HepG2 (cell line): ENCODE results near the gene YEATS2. TPM values are rescaled to one million over a fixed set of nuclear protein-coding genes. Genes with fewer than 3 reads are reported as not detected.

Source experiments
- ATAC-seq: fragments of 200-7000 bp; cut with Tn5 transposase; 3 replicates; pipeline ENCODE4 v1.9.1; 2020; ENCODE audit warnings: mild to moderate bottlenecking, moderate library complexity
- BruUV-seq: library from RNA; stranded (reverse); fragments of 400-500 nt; replicated peaks from 2 replicates; lab custom pipeline; 2021; lab: Mats Ljungman, UMichigan
- CTCF ChIA-PET: fragments of 300-600 bp; formaldehyde crosslinking; extraction: SDS; loops from one replicate; lab custom pipeline; 2021; ENCODE audit warnings: low total read pairs, inconsistent platforms, low intra/inter-chr PET ratio; lab: Yijun Ruan, JAX
- POLR2A ChIA-PET: fragments of 350-600 bp; sonication (Branson Sonifier 250); formaldehyde crosslinking; loops from one replicate; lab custom pipeline; 2020; ENCODE audit warnings: antibody characterized with exemption, inconsistent platforms; lab: Yijun Ruan, JAX
- DNase-seq: peaks from one replicate; pipeline ENCODE4 v3.0.0-alpha.2; 2015; ENCODE audit warnings: low spot score
- FAIRE-seq: peaks from 3 replicates; lab custom pipeline; 2011; peaks lifted over from hg19 to GRCh38; lab: Jason Lieb, UNC
- H2AFZ ChIP-seq: one replicate; pipeline ENCODE4 v1.6.1; 2011; ENCODE audit warnings: low read length, inconsistent platforms
- H3K27ac ChIP-seq: fragments of 300-600 bp; 3 replicates; pipeline ENCODE4 v1.8.0; 2011; ENCODE audit warnings: mixed run types, mild to moderate bottlenecking, mixed read lengths, low read length, inconsistent platforms; ENCODE audit not compliant: insufficient read depth; ENCODE audit errors: extremely low read length
- H3K27me3 ChIP-seq, 2 experiments: fragments of 200-600 bp in 1 of 2; 2 replicates in 1 of 2; 3 replicates in 1 of 2; pipeline versions ENCODE4 v1.6.0 to v1.8.0; 2011; ENCODE audit warnings: low read length in 2 of 2, mild to moderate bottlenecking in 2 of 2, moderate library complexity in 2 of 2, inconsistent platforms in 1 of 2; ENCODE audit not compliant: insufficient read depth in 2 of 2, control insufficient read depth in 1 of 2
- H3K36me3 ChIP-seq, 2 experiments: fragments of 200-600 bp in 1 of 2; replicated peaks in 1 of 2; 2 replicates in 1 of 2; 3 replicates in 1 of 2; pipeline versions ENCODE4 v1.5.1 to v1.8.0; 2011; ENCODE audit warnings: low read length in 2 of 2, inconsistent platforms in 1 of 2; ENCODE audit not compliant: insufficient read depth in 2 of 2, control insufficient read depth in 1 of 2
- H3K4me1 ChIP-seq: 2 replicates; pipeline ENCODE4 v1.5.1; 2012; ENCODE audit warnings: low read length, inconsistent platforms; ENCODE audit not compliant: insufficient read depth
- H3K4me2 ChIP-seq: 2 replicates; pipeline ENCODE4 v1.6.0; 2011; ENCODE audit warnings: low read depth, low read length, inconsistent platforms
- H3K4me3 ChIP-seq, 3 experiments: fragments of 200-600 bp in 1 of 3; sonication (generic), shearing (Covaris generic) in 1 of 3; replicated peaks in 1 of 3; 2 replicates each; pipeline ENCODE4 v1.5.1; 2011 to 2016; ENCODE audit warnings: low read length in 3 of 3, inconsistent platforms in 2 of 3, low read depth in 2 of 3, mild to moderate bottlenecking in 2 of 3, control low read depth in 1 of 3, mixed read lengths in 1 of 3; ENCODE audit not compliant: insufficient read depth in 1 of 3
- H3K79me2 ChIP-seq: one replicate; pipeline ENCODE4 v1.6.1; 2011; ENCODE audit warnings: low read length, inconsistent platforms; ENCODE audit not compliant: insufficient read depth
- H3K9ac ChIP-seq: 2 replicates; pipeline ENCODE4 v1.6.0; 2011; ENCODE audit warnings: mild to moderate bottlenecking, low read depth, low read length, inconsistent platforms; ENCODE audit not compliant: insufficient read depth
- H3K9me3 ChIP-seq: 2 replicates; pipeline ENCODE4 v1.5.1; 2012; ENCODE audit warnings: mild to moderate bottlenecking, low read length
- H4K20me1 ChIP-seq: 2 replicates; pipeline ENCODE4 v1.6.0; 2011; ENCODE audit warnings: inconsistent platforms, mild to moderate bottlenecking, low read length, moderate library complexity; ENCODE audit not compliant: insufficient read depth
- ATF1 ChIP-seq: IDR thresholded peaks from 2 replicates; pipeline ENCODE4 v1.6.1; 2016; ENCODE audit warnings: mild to moderate bottlenecking, control low read depth
- BCL6 ChIP-seq: IDR thresholded peaks from 2 replicates; pipeline ENCODE4 v1.6.1; 2016; ENCODE audit warnings: missing genetic modification reagents, missing compliant biosample characterization
- BRCA1 ChIP-seq: sonication (generic); formaldehyde crosslinking; IDR thresholded peaks from 2 replicates; pipeline ENCODE4 v1.4.0; 2020; ENCODE audit warnings: missing genetic modification reagents
- MAFK ChIP-seq, 2 experiments: IDR thresholded peaks in 1 of 2; conservative IDR thresholded peaks in 1 of 2; 2 replicates each; pipeline ENCODE4 v1.6.1; 2011; ENCODE audit warnings: improper control_type of control experiment in 2 of 2, low read length in 2 of 2
- ZBTB3 ChIP-seq: sonication (generic); formaldehyde crosslinking; IDR thresholded peaks from 2 replicates; pipeline ENCODE4 v1.4.0; 2020; ENCODE audit warnings: low read depth, mild to moderate bottlenecking, moderate library complexity, missing genetic modification reagents, borderline replicate concordance
- ZNF546 ChIP-seq: sonication (generic); formaldehyde crosslinking; conservative IDR thresholded peaks from 2 replicates; pipeline ENCODE4 v1.8.1; 2023; ENCODE audit warnings: mild to moderate bottlenecking, missing genetic modification reagents
- WGBS: methylation state at CpG from one replicate; pipeline ENCODE4 v1.1.6; 2017; ENCODE audit warnings: low lambda C conversion rate; 5-methylcytosine and 5-hydroxymethylcytosine counted together
- in situ Hi-C: cut with HindIII; loops from 2 replicates; pipeline ENCODE4 v1.10.0; 2017; ENCODE audit warnings: low pct_unique_long_range_greater_than_20kb; ENCODE audit not compliant: extremely low pct_ligation_motif_present
- intact Hi-C: fragments of 100-400 bp; cut with micrococcal nuclease; formaldehyde crosslinking; loops from one replicate; pipeline ENCODE4 v1.10.0; 2022; ENCODE audit not compliant: unreplicated experiment
- polyA plus RNA-seq, 8 experiments: library from polyadenylated mRNA; depleted of rRNA in 3 of 8; stranded (reverse) in 7 of 8; unstranded in 1 of 8; fragments of >200 nt; fragmentation: Illumina TruSeq in 4 of 8; extraction: Trizol in 4 of 8; gene quantifications; 2 replicates each; pipeline versions ENCODE4 v1.2.1 to v1.2.3, GENCODE V29; 2011 to 2016; ENCODE audit warnings: low read depth in 4 of 8, missing spikeins in 1 of 8, mixed read lengths in 1 of 8; ENCODE audit not compliant: insufficient read depth in 1 of 8
- total RNA-seq, 5 experiments: library from RNA; depleted of rRNA; stranded (reverse); fragments of >200 nt; fragmentation: Illumina TruSeq; extraction: Trizol; gene quantifications; 2 replicates each; pipeline ENCODE4 v1.2.3, GENCODE V29; 2016; ENCODE audit warnings: low read depth in 1 of 5
- TF ChIP-seq, protein P1 (sequence below): sonication (generic); formaldehyde crosslinking; IDR thresholded peaks from 2 replicates; pipeline ENCODE4 v1.4.0; 2020; ENCODE audit warnings: missing genetic modification reagents, mild to moderate bottlenecking, borderline replicate concordance

YEATS2 gene
- total and polyA plus RNA-seq, 2 of the 13 experiments (the other 11 are each of a cell fraction or from before 2014, with no cell fraction given), result 18.6 to 33.7 TPM

DNA sequence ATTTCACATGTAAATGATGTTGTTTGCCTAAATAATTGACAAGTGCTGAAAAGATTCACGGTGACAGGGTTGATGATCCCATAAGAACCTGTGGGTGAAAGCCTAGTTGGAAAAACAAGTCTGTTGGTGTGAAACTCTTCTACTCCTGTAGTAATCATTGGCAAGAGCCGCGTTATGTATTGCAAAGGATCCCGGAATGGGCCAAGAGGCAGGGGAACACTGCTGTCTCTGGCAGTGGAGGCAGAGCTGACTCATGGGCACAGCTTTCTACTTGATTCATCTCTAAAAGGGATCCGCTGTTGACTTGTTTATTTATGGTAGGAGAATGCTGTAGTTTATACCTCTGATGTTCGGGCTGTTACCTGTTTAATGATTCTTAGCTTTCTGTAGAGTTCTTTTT lies 64.7 kb downstream of the YEATS2 start (continued):
- TF ChIP-seq, protein P1, sequence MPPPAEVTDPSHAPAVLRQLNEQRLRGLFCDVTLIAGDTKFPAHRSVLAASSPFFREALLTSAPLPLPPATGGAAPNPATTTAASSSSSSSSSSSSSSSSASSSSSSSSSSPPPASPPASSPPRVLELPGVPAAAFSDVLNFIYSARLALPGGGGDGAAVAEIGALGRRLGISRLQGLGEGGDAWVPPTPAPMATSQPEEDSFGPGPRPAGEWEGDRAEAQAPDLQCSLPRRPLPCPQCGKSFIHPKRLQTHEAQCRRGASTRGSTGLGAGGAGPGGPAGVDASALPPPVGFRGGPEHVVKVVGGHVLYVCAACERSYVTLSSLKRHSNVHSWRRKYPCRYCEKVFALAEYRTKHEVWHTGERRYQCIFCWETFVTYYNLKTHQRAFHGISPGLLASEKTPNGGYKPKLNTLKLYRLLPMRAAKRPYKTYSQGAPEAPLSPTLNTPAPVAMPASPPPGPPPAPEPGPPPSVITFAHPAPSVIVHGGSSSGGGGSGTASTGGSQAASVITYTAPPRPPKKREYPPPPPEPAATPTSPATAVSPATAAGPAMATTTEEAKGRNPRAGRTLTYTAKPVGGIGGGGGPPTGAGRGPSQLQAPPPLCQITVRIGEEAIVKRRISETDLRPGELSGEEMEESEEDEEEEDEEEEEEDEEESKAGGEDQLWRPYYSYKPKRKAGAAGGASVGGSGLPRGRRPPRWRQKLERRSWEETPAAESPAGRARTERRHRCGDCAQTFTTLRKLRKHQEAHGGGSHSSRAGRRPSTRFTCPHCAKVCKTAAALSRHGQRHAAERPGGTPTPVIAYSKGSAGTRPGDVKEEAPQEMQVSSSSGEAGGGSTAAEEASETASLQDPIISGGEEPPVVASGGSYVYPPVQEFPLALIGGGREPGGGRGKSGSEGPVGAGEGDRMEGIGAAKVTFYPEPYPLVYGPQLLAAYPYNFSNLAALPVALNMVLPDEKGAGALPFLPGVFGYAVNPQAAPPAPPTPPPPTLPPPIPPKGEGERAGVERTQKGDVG, result no peak
- no peak for TF ChIP-seq ZNF546 (CRISPR knock-in tag)

GRCh38 chr3:183764847-183765731 lies 67.5 kb downstream of the YEATS2 start:
- no peak for ATAC-seq
- H3K4me1 ChIP-seq, result no peaks in the 10 kb centered on the region
- intact Hi-C loops (loop anchor here (5.0 kb wide), 1 partner anchor 378 kb away; no protein-coding TSS in a partner anchor), in situ Hi-C loops (loop anchor here (10.0 kb wide), 1 partner anchor 280 kb away; no protein-coding TSS in a partner anchor)
- H3K36me3 ChIP-seq, result peaks cover 5 to 36% of the 10 kb centered on the region in 2 experiments
- POLR2A ChIA-PET, result no interaction called here
- 98% methylated on average over 7 of the region's 7 CpGs for WGBS
- no peak overlapping the region for H3K27ac ChIP-seq
- FAIRE-seq, result no peak
- H3K9ac ChIP-seq, result no peak overlapping the region
- H3K9me3 ChIP-seq, result no peaks in the 10 kb centered on the region
- no TSS peak for BruUV-seq
- no peak overlapping the region for H3K4me3 ChIP-seq
- no peaks in the 10 kb centered on the region for H3K79me2 ChIP-seq
- no peak overlapping the region for H3K4me2 ChIP-seq
- no peaks in the 10 kb centered on the region for H3K27me3 ChIP-seq
- CTCF ChIA-PET, result interaction anchor here (1.3 kb wide), 1 partner anchor 284 kb away, joined by 3 read pairs; no protein-coding TSS in a partner anchor
- TF ChIP-seq ZBTB3 (CRISPR knock-in tag), result no peak
- no peak for TF ChIP-seq BRCA1 (CRISPR knock-in tag)
- no peak for TF ChIP-seq ATF1 (CRISPR knock-in tag)
- TF ChIP-seq MAFK (conservative IDR thresholded peaks at IDR 0.05 in 1 of 2, IDR thresholded peaks at IDR 0.05 in 1 of 2; ENCODE audit: low read length in 2 of 2), result peak in 1 of 2 experiments; percentile 4; a peak in 1 of 4 replicates
- TF ChIP-seq BCL6 (CRISPR knock-in tag), result 0 out of 2 replicates have a peak, but pooled peaks have one; percentile 11
- no peaks in the 10 kb centered on the region for H4K20me1 ChIP-seq
- no peak overlapping the region for H2AFZ ChIP-seq
- DNase-seq, result no peak
